Activated naive CD8-positive, alpha-beta T cell treated with anti-CD3 and anti-CD28 coated beads, Interleukin-2, amount 10 ng/mL, durations not matched to agents 7 days and 5 days (primary cell): ENCODE measurements around the gene PPP1R18. TPM values are rescaled to one million over a fixed set of nuclear protein-coding genes. Genes with fewer than 3 reads are reported as not detected.
"Not testable (repeated sequence)": the region's sequence is repeated elsewhere in the genome, so short reads cannot be mapped to it uniquely, and the experiment has no call there.

Experiments
- ATAC-seq: fragments of 150-1000 bp; cut with Tn5 transposase; one replicate; pipeline ENCODE4 v1.10.0; 2021; ENCODE audit warnings: low read depth, moderate library complexity
- POLR2A ChIA-PET: fragments of 350-600 bp; sonication (Branson Sonifier 250); formaldehyde crosslinking; loops from one replicate; lab custom pipeline; 2021; ENCODE audit warnings: antibody characterized with exemption; lab: Charles Lee
- DNase-seq: peaks from one replicate; pipeline ENCODE4 v3.0.0; 2021
- H3K27ac Mint-ChIP-seq: one replicate; pipeline ENCODE4 v1.8.0; 2022; ENCODE audit warnings: mild to moderate bottlenecking, mixed read lengths
- H3K27me3 Mint-ChIP-seq: one replicate; pipeline ENCODE4 v1.8.0; 2022; ENCODE audit warnings: mild to moderate bottlenecking, moderate library complexity, mixed read lengths
- H3K36me3 Mint-ChIP-seq: one replicate; pipeline ENCODE4 v1.8.0; 2021; ENCODE audit warnings: mild to moderate bottlenecking, mixed read lengths
- H3K4me1 Mint-ChIP-seq: one replicate; pipeline ENCODE4 v1.8.0; 2021; ENCODE audit warnings: mixed read lengths
- H3K4me3 Mint-ChIP-seq: one replicate; pipeline ENCODE4 v1.8.0; 2022; ENCODE audit warnings: mild to moderate bottlenecking, moderate library complexity, mixed read lengths
- H3K9me3 Mint-ChIP-seq: one replicate; pipeline ENCODE4 v1.8.0; 2021; ENCODE audit warnings: mixed read lengths
- total RNA-seq, 2 experiments: library from RNA; stranded (reverse); gene quantifications; one replicate each; pipeline ENCODE4 v1.2.3, GENCODE V29; 2021

PPP1R18 gene
- total RNA-seq, 2 experiments from 2014 or later: 245 to 251 TPM

DNA sequence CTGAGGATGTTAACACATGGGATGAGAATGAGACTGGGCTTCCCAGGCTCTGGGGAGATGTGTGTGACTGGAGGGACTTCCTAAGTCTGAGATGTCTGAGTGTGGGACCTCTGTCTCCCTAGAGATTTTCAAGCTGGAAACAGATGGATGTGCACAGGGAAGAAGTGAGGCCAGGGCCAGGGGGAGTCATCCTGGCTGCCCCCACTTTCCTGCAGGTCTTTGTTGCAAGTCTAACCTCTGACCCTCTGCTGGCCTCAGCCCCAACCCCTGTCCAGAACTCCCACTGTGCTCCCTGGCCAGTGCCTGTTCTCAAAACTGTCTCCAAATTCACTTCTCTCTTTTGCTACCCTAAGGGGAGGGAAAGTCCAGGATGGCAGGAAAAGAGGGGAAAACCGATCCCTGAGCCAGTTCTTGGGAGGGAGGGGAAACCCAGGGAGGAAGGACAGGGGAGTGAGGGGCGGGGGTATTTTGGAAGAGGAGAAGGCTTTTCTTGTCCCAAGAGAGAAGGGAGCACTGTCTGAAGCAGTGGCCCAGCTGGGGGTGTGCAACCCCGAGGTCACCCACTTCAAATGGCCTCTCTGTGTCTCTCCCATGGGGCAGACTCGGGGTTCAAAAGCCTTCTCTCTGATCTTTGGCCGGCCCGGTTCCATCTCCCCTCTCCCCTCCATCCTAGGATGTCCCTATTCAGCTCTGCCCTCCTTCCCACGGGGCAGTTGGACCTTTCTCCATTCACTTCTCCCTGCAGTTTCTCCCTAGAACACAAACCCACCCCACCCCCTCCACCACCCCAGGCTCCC lies 3.1 kb downstream of the PPP1R18 start:
- Mint-ChIP-seq H3K27ac (peak overlapping the region; percentile 99), H3K36me3 (peaks cover 70% of the 10 kb centered on the region), H3K27me3 (no peaks in the 10 kb centered on the region), H3K4me3 (peak overlapping the region; percentile 91), H3K9me3 (no peaks in the 10 kb centered on the region), H3K4me1 (peaks cover 28% of the 10 kb centered on the region)
- POLR2A ChIA-PET: interaction anchor here (0.7 to 16.6 kb wide), 11 partner anchors 7 to 68 kb away, joined by 3 to 512 read pairs (median 13); partner anchors contain the start of genes DHX16, IER3, MDC1 and MRPS18B
- ATAC-seq (no peak), DNase-seq (peak; percentile 51)

DNA sequence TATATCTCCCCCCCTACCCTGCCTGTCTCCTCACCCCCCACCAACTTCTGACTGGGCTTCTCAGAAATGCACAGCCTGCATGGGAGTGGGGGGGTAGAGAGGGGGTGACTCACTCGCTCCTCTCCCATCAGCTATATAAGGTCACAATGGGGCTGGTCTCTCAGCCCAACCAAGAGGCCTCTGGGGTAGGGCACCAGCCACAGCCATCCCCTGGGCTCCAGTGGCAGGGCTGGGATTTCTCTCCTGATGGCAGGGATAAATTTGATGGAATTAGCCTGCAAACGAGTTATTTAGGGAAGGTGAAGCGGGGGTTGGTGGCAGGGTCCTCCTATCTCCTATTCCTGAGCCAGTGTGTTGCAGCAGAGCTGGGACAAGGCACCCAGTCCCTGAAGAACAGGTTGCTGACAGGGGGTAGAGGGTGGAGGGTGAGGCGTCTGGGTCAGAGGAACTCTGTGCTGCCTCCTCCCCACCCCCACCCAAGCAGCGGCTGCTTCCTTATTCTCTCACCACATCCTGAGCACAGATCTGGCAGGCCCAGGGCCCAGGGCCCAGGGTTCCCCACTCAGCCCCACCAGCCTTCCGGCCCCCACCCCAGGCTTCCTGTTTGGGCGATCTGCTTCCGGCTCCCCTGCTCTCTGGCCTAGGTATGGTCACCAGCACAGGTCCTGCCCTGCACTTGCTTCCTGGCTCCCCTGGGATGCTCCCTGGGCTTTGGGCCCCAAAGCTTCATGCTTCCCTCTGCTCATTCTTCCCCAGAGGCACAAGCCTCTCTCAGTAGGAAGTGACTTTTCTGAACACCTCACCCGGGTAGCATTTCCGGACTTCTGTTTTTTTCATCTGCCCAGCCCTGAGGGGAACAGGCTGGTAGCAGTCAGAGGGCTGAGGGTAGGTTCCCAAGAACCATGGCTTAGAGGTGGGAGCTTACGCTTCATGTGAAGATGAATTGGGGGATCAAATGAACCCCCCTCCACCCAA lies 4.0 kb downstream of the PPP1R18 start:
- H3K27me3 Mint-ChIP-seq: no peaks in the 10 kb centered on the region
- peak; percentile 64 for ATAC-seq
- H3K27ac Mint-ChIP-seq: peak overlapping the region; percentile 99
- no peaks in the 10 kb centered on the region for H3K9me3 Mint-ChIP-seq
- POLR2A ChIA-PET: interaction anchor here (0.8 to 16.6 kb wide), 10 partner anchors 9 to 190 kb away, joined by 3 to 512 read pairs (median 20); partner anchors contain the start of genes IER3, MDC1, MRPS18B and NRM
- peak overlapping the region; percentile 91 for H3K4me3 Mint-ChIP-seq
- DNase-seq: peak; percentile 88
- peaks cover 73% of the 10 kb centered on the region for H3K36me3 Mint-ChIP-seq
- H3K4me1 Mint-ChIP-seq: peaks cover 20% of the 10 kb centered on the region

DNA sequence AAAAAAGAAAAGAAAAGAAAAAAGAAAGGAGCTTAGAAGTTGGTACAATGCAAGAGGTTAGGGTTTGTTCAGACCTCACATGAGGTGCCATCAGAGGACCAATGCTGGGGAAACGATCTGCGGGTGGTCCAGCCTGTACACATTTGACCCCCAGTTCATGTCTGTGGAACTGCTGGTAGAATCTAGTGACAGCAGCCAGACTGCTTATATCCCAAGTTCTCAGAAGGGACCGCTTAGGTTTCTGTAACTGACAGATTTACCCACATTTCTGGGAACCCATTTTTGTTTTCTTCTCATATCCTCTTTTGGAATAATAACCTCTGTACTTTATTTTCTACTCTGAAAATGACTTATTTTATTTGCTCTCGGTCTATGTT lies 4.7 kb downstream of the PPP1R18 start:
- ATAC-seq (no peak), DNase-seq (no peak)
- H3K4me3 Mint-ChIP-seq: peak overlapping the region; percentile 91
- H3K36me3 Mint-ChIP-seq: peaks cover 76% of the 10 kb centered on the region
- H3K27me3 Mint-ChIP-seq: no peaks in the 10 kb centered on the region
- no peaks in the 10 kb centered on the region for H3K9me3 Mint-ChIP-seq
- POLR2A ChIA-PET: interaction anchor here (0.8 to 16.6 kb wide), 8 partner anchors 9 to 189 kb away, joined by 3 to 512 read pairs (median 40); partner anchors contain the start of genes MDC1, MRPS18B, NRM and PPP1R10
- H3K27ac Mint-ChIP-seq: peak overlapping the region; percentile 99
- H3K4me1 Mint-ChIP-seq: peaks cover 23% of the 10 kb centered on the region

DNA sequence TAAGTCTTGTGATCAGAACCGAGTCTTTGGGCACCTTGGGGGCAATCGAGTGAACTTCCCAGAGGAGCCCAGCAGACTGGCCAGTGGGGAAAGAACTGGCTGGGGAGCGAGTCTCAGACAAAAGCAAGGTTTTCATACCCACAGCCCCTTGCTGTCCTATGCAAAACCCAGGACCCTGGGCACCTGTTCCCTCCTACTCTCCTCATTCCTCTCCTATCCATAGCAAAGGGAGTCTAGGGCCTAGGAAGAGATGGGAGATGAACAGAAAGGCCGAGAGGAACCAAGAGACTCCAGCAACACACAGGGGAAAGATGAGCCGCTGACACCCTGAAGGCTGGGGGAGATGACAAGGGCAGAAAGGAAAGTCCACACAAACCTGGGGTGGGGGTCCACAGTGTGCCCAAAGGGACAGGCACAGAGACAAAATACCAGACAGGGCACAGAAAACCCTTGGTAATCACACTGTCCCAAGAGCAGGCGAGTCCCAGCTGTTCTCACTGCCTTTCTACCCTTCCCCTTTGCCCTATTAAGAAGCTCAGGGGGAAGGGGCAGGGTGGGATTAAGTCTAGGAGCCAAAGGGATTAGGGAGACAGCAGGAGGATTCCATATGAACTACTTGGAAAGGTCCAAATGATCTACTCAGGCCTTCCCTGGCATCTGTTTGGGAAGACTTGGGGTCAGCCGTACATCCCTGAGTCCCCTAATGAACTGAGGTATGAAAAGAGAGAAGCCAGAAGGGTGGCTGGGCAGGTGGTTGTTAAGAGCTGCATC lies 6.5 kb downstream of the PPP1R18 start:
- no peak for ATAC-seq
- Mint-ChIP-seq H3K27ac (peak overlapping the region; percentile 99), H3K9me3 (no peaks in the 10 kb centered on the region), H3K36me3 (peaks cover 70% of the 10 kb centered on the region), H3K4me1 (peaks cover 25% of the 10 kb centered on the region), H3K4me3 (peak overlapping the region; percentile 91), H3K27me3 (no peaks in the 10 kb centered on the region)
- DNase-seq: no peak
- POLR2A ChIA-PET: interaction anchor here (0.7 to 16.6 kb wide), 9 partner anchors 10 to 150 kb away, joined by 3 to 512 read pairs (median 13); partner anchors contain the start of genes MDC1, MRPS18B, NRM and TUBB

DNA sequence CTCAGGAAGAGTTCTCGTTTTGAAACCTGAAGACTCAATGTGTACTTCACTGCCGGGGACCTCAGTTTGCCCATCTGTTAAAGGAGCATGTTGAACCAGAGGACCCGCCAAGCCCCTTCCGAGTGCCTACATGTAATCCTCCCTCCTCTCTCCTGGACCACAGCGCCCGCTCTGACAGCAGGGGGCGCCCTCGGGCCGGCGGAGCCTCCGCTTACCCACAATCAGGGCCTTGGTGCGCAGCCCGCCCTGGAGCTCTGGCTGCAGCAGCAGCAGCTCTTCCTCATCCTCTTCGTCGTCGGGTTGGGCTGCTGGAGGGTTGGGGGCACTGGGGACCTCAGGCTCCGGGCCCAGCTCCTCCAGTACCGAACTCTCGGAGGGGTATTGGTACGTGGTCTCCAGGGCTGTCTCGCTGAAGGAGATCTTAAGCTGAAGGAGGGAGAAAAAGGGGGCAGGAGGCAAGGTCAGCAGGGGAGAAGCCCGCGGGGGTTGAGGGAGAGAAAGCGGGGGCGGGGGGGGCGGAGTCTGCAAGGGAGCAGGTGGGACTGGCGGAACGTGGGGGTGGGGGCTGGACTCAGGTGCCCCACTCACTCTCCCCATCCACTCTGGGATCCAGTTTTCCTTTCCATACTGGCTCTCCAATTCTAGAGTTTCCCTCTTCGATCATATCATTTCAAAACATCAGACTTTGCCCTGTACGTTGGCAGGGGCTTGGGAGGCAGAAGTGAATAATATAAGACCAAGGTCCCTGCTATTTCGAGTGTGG lies 7.3 kb downstream of the PPP1R18 start:
- H3K27ac Mint-ChIP-seq: peak overlapping the region; percentile 99
- H3K9me3 Mint-ChIP-seq: no peaks in the 10 kb centered on the region
- no peaks in the 10 kb centered on the region for H3K27me3 Mint-ChIP-seq
- H3K4me1 Mint-ChIP-seq: peaks cover 24% of the 10 kb centered on the region
- DNase-seq: peak; percentile 98
- H3K4me3 Mint-ChIP-seq: peak overlapping the region; percentile 91
- H3K36me3 Mint-ChIP-seq: peaks cover 68% of the 10 kb centered on the region
- ATAC-seq: peak; percentile 42
- POLR2A ChIA-PET: interaction anchor here (0.7 to 16.6 kb wide), 16 partner anchors 9 to 199 kb away, joined by 3 to 512 read pairs (median 5); partner anchors contain the start of genes ATAT1, MDC1, MRPS18B and NRM

DNA sequence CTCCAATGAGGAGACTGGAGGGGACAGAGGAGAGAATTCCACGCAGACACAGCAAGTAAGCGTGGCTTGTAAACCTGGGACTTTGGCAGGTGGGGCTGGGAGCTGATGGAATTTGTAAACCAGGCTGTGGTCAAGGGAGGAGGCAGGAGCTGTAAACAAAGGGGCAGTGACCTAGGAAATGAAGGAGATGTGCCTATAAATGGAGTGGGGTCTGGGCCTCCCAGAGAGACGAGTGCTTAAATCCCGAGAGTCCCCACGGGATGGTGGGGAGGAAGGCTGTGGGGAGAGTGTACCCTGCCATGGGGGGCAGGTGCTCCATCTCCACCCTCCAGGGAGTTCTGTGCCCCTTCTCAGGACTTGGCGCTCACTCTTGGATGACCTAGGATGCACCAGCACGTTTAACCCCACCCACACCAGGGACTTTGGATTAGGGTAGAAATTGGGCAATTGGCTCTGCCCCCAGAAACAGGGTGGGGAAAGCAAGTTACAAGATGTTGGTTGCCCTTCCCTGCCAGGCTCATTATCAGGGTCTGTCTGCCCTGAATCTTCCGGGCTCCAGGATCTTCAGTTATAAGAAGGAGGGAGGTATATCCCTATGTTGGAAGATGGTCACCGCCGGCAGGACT lies 9.7 kb downstream of the PPP1R18 start:
- Mint-ChIP-seq H3K4me1 (peaks cover 29% of the 10 kb centered on the region), H3K9me3 (no peaks in the 10 kb centered on the region), H3K27ac (peak overlapping the region; percentile 61), H3K36me3 (peaks cover 47% of the 10 kb centered on the region), H3K27me3 (no peaks in the 10 kb centered on the region), H3K4me3 (peak overlapping the region; percentile 19)
- DNase-seq (no peak), ATAC-seq (no peak)
- POLR2A ChIA-PET: interaction anchor here (0.6 to 16.6 kb wide), 6 partner anchors 8 to 62 kb away, joined by 3 to 512 read pairs (median 5); partner anchors contain the start of genes MDC1 and TUBB

DNA sequence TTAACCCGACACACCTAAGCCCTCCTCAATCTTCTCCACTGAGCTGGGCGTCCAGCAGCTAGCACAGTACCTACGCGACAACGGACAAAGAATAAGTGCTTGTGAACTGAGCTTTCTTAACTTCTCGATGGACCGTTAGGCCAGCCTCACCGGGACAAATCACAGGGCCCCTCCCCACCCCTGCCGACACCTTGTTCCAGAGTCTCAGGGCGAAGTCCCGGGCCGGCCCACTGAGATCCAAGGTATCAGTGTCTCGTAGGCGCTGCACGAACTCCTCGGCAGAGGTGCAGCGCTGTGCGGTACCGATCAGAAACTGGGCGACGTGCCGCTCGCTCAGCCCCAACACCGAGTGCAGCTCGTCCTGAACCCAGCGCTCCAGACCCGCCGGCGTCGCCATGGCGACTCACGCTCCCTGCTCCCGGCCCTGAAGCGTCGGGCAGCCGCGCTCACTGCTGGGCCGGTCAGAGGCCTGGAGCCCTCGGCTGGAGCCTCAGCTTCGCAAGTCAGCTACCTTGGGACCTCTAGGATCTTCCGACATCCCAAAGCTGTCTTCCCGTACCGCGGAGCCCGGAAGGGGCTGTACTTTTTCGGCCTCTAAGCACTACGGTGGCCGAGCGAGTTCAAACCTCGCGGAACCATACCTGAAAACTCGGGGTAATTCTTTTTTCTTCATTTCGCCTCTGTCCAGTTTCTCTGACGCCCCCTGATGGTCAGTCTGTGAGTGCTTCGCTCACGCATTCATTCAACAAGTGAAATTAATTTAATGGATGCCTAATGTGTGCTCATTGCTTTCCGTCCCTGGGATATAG lies 13.8 kb downstream of the PPP1R18 start, which contains the start of gene DHX16:
Gene DHX16 (minus strand): TSS at position 562 of the 809 bp plus-strand sequence. CDS start 165 bp downstream, at position 397.
- peak; percentile 89 for DNase-seq
- H3K27ac Mint-ChIP-seq: peak within 1 kb of the TSS; percentile 75
- H3K4me3 Mint-ChIP-seq: peak within 1 kb of the TSS; percentile 78
- H3K36me3 Mint-ChIP-seq: peaks cover 21% of the 10 kb centered on the region
- H3K27me3 Mint-ChIP-seq: no peaks in the 10 kb centered on the region
- ATAC-seq: peak; percentile 83
- POLR2A ChIA-PET: interaction anchor here (0.7 to 16.6 kb wide), 18 partner anchors 11 to 212 kb away, joined by 3 to 512 read pairs (median 4); partner anchors contain the start of genes ABCF1, ATAT1, DDR1 and GNL1
- H3K4me1 Mint-ChIP-seq: peaks cover 28% of the 10 kb centered on the region
- no peaks in the 10 kb centered on the region for H3K9me3 Mint-ChIP-seq

DNA sequence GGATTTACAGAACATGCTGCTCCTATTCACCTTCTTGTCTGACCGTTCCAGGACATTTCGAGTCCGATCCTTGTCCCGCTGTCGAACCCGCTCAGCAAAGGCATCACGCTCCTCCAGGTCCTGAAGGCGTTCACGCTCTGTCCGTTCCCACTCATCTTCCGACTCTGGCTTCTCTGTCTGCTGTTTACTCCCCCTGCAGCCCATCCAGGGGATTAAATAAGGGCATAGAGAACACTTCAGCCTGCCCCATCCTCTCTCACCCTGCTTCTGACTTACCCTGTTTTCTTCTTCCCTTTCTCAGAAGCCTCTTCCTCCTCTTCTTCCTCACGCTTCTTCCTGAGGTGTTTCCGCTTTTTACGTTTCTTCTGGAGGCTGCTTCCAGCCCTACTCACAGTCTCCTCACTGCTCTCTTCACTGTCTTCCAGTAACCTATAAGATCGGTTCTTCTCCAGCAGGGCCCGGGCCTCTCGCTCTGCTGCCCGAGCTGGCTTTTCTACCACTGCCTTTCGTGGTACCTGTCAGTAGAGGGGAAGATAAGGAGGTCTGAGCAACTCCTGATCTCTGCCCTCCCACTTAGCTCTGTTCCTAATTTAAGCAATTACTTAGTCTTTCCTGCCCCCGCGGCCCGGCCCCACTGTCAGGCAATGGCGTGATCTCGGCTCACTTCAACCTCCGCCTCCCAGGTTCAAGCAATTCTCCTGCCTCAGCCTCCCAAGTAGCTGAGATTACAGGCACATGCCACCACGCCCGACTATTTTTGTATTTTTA lies 15.5 kb downstream of the PPP1R18 start:
- POLR2A ChIA-PET: interaction anchor here (0.9 to 16.6 kb wide), 3 partner anchors 51 to 56 kb away, joined by 4 to 512 read pairs (median 15); partner anchors contain the start of genes MDC1, MRPS18B, PPP1R10 and TUBB
- peaks cover 25% of the 10 kb centered on the region for H3K4me1 Mint-ChIP-seq
- H3K36me3 Mint-ChIP-seq: peaks cover 11% of the 10 kb centered on the region
- no peak overlapping the region for H3K27ac Mint-ChIP-seq
- H3K9me3 Mint-ChIP-seq: no peaks in the 10 kb centered on the region
- peak overlapping the region; percentile 78 for H3K4me3 Mint-ChIP-seq
- DNase-seq (no peak), ATAC-seq (no peak)
- H3K27me3 Mint-ChIP-seq: no peaks in the 10 kb centered on the region

DNA sequence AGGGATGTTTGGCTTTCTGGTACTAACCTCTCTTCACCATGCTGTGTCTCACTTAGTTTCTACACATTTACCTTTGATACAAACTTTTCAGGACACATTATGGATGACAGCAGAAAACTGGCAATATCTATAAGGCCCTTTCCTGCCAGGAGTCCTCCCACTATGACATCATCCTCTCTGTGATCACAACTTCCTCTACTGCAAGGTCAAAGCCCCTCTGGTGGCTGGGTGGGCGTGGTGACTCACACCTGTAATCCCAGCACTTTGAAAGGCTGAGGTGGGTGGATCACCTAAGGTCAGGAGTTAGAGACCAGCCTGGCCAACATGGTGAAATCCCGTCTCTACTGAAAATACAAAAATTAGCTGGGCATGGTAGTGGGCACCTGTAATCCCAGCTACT lies 20.1 kb downstream of the PPP1R18 start:
- POLR2A ChIA-PET: interaction anchor here (0.6 kb wide), 1 partner anchor 161 kb away, joined by 4 read pairs; no protein-coding TSS in a partner anchor
- Mint-ChIP-seq H3K4me1 (peaks cover 20% of the 10 kb centered on the region), H3K36me3 (peaks cover 29% of the 10 kb centered on the region), H3K27ac (peak overlapping the region; percentile 35)
- not testable (repeated sequence) for H3K9me3 Mint-ChIP-seq, H3K4me3 Mint-ChIP-seq, DNase-seq, H3K27me3 Mint-ChIP-seq
- ATAC-seq: peak; percentile 56
